GM19372 (cell line): Measurements from ENCODE around the gene RIOX2.

Experiments used
- ATAC-seq: cut with Tn5 transposase; IDR thresholded peaks from one replicate; pipeline ENCODE4 v1.9.1; 2021; ENCODE audit warnings: mild to moderate bottlenecking, low read depth, moderate library complexity; ENCODE audit not compliant: unreplicated experiment

The RIOX2 gene

DNA sequence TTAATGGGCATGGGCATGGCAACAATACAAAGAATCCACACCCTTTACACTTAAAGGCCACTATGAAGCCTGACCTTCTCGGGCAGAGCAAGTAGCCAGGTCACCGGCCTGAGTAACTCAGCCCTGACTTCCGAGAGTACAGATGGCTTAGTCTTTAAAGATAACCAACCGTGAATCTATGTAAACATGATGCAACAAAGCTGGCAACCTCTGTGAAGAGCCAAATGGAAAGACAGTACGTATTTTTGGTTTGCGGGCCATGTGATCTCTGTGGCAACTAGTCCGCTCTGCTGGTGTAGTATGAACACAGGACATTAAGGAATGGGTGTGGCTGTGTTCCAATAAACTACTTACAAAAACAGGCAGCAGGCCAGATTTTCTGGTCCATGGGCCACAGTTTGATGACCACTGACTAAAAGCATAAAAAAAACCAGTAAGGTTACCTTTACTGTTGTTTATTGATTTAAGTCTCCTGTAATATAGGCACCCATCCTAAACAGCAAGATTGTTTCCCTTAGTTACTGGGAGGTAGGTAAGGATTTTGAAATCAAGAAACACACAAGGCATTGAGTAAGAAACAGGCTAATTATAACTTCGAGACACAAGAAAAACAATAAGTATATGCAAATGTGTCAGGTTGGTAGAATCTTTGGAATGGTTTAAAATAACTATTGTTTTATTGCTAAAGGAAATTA, 14.5 kb downstream of the RIOX2 start:
- no peak for ATAC-seq

GRCh38 chr3:97956051-97956450, 16.2 kb downstream of the RIOX2 start:
- ATAC-seq = no peak

- ATAC-seq = peak; percentile 72
Measured at GRCh38 chr3:97954228-97954827, 17.9 kb downstream of the RIOX2 start.

GRCh38 chr3:97952872-97953271, 19.4 kb downstream of the RIOX2 start:
- ATAC-seq = no peak

- no peak for ATAC-seq
Measured at GRCh38 chr3:97952280-97952679, 20.0 kb downstream of the RIOX2 start.

DNA sequence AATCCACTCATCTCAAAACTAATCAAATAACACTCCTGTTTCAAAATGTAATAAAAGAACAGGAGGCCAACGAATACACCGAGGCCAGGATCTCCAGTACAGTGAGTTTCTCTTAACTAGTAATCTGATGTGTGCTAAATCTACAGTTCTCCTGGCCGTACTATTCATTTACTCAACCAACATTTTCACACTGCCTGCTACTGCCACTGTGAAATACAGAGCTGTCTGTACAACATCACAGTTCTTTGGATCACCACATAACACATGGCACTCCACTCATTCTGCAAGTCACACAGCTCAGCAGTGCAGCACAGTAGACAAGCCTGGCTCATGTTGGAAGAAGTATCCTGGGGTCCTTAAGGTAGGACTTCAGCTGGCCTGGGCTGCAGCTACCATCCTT, 21.9 kb downstream of the RIOX2 start:
- ATAC-seq = no peak

DNA sequence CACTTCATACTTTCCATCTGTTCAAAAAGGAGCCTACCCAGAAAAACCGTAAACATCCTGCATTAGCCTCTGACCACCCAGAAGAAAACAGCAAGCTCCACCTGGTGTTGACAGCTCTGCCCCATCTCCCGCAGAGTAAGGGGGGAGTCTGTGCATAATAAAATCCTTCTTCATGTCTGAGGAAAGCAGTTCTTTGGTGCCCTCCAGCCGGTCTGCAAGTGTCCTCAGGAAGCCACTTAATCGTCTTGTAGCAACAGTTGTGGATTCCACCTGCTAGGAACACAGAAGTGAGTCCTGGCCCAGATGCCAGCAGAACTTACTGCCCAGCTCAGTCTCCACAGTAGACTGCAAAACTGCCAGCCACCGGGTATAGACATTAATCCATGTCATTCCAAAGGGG, 22.5 kb downstream of the RIOX2 start:
- no peak for ATAC-seq

DNA sequence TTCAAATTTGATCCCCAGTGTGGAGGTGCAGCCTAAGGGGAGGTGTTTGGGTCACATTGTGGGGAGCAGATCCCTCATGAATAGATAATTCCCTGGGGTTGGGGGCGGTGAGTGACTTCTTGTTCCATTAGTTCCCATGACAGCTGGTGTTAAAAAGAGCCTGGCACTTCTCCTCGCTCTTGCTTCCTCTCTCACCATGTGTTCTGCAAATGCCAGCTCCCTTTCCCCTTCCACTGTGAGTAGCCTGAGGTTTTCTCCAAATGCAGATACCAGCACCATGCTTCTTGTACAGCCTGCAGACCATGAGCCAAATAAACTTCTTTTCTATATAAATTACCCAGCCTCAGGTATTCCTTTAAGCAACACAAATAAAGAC, 23.1 kb downstream of the RIOX2 start:
- ATAC-seq = no peak

- ATAC-seq = no peak
Measured at GRCh38 chr3:97948351-97949109, 23.7 kb downstream of the RIOX2 start.

- ATAC-seq = no peak
Measured at GRCh38 chr3:97942801-97943546, 29.3 kb downstream of the RIOX2 start.

GRCh38 chr3:97940034-97940433, 32.2 kb downstream of the RIOX2 start:
- ATAC-seq = no peak

- no peak for ATAC-seq
Measured at GRCh38 chr3:97939401-97939800, 32.8 kb downstream of the RIOX2 start.

DNA sequence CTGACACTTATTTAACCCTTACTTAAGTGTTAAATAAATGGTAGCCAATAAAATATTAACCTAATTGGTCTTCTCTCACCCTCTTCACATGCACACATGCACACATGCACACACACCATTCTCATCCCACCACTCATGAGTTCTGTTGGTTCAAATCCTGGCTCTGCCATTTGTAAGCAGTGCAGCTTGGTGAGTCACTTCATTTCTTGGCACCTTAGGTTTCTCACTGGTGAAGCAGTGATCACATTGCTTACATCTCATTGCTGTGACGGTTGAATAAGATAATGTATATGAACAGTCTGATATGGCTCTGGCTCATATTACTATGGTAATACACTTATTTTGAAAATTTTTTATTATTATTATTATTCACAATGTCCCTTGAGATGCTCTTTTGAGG, 33.8 kb downstream of the RIOX2 start:
- no peak for ATAC-seq

DNA sequence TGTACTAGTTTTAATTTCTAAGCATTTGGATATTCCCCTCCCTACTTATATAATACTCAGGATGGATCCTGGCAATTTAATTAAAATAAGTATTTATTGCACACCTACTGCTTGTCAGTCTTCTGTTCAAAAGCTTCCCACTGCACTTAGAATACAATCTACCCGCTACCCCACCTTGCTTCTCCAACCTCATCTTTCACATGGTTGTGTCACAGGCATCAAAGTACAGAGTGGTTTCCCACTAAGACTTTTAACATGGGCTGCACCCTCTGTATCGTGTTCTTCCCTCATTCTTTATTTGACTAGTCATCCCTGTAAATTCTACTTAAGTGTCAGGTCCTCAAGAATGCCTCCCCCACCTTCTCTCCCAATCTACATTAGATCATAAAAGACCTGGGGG, 35.0 kb downstream of the RIOX2 start:
- no peak for ATAC-seq

- no peak for ATAC-seq
Measured at GRCh38 chr3:97935842-97936241, 36.4 kb downstream of the RIOX2 start.

DNA sequence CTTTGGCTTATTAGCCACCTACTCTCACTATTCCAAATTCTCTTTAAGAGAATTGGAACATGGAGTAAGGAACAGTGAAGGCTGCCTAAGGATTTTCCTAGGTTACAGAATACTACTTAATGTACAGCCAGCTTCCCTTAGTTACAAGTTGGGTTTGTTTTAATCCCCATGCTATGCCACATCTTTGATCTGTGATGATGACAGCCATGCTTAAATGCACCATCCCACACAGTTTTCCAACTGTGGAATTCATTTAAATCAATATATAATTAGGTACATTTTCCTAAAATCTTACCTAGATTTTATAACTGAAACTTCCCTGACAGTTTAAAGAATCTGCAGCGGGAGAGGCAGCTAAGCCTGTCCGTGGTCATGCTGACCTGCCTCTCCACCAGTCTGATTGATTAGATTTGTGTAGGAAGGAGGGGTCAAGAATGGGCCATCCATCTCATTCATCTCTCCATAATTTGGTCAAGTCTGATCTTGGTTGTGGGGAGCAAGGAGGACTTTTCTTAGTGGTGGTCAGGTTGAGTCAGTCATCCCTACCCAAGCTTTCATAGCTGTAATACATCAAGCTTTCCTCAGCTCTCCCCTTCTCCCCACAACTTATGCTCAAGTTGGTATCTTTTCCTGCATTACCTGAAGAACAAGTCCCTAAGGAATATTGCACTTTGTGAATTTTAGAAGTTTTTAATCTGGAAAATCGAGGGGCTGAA, 37.1 kb downstream of the RIOX2 start:
- no peak for ATAC-seq

DNA sequence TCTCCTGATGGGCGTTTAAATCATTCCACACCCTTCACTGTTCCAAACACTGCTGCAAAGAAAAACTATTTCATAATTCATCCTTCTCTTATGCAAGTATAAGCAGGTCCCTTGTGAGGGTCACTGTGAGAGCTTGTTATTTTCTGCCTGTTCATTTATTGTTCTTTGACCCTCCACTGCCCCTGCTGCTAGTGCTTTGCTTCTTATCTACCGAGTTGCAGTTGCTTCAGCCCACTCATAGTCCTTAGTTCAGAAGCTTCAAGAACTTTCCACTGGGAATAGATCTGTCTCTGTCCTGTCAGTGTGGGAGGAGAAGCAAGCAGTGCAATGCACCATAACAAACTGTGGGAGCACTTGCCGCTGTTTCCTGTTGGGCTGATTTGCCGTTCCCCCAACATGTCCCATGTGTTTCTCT, 39.8 kb downstream of the RIOX2 start:
- no peak for ATAC-seq

GRCh38 chr3:97931218-97931617, 41.0 kb downstream of the RIOX2 start:
- no peak for ATAC-seq

- ATAC-seq = no peak
Measured at GRCh38 chr3:97930018-97930417, 42.2 kb downstream of the RIOX2 start.

- ATAC-seq = no peak
Measured at GRCh38 chr3:97928986-97929385, 43.2 kb downstream of the RIOX2 start.
